ENCODE results near the gene TNFRSF25.
"Not testable (repeated sequence)": the region's sequence is repeated elsewhere in the genome, so short reads cannot be mapped to it uniquely, and the experiment has no call there.

TNFRSF25 gene

GRCh38 chr1:6436277-6436676 is 29.7 kb downstream of the TNFRSF25 start:
- not testable (repeated sequence) for H3K9ac ChIP-seq (ENCODE audit: low read depth, low read length); H3K27ac ChIP-seq (ENCODE audit: low read depth, low read length); H3K9me3 ChIP-seq (ENCODE audit: insufficient read depth, low read depth, low read length); H3K36me3 ChIP-seq (ENCODE audit: insufficient read depth, low read length); H3K4me3 ChIP-seq (ENCODE audit: low read length); H3K4me1 ChIP-seq (ENCODE audit: insufficient read depth, low read length)
- peaks cover 27% of the 10 kb centered on the region for H3K27me3 ChIP-seq (ENCODE audit: insufficient read depth, low read length)
- 100% methylated on average over 3 of the region's 3 CpGs for WGBS

- H3K4me1 ChIP-seq (ENCODE audit: insufficient read depth, low read length), result no peaks in the 10 kb centered on the region
Observed at GRCh38 chr1:6435547-6435946, 30.4 kb downstream of the TNFRSF25 start.

DNA sequence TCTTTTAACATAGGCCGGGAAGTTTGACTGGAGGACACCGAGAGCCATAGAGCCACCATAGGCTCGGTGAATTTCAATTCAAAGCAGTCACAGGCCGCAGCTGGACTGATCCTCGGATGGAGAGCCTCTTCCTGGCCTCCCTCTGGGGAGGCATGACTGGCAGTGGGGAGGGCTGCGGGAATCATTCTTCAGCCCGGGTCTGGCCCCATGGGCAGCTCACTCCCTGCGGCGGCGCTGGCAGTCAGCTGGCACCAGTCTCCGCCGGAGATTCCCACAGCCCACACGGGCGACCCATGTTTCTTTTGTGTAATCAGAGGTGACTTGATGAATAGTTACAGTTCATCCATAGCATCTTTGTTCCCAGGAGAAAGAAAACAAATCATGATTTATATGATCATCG is 30.8 kb downstream of the TNFRSF25 start:
- no peak overlapping the region for H3K27ac ChIP-seq (ENCODE audit: low read depth, low read length)
- 95% methylated on average over 15 of the region's 15 CpGs for WGBS
- peaks cover 19% of the 10 kb centered on the region for H3K27me3 ChIP-seq (ENCODE audit: insufficient read depth, low read length)
- H3K4me1 ChIP-seq (ENCODE audit: insufficient read depth, low read length), result no peaks in the 10 kb centered on the region; the same call in 1 of the 2 replicates
- no peak overlapping the region for H3K9ac ChIP-seq (ENCODE audit: low read depth, low read length)
- H3K36me3 ChIP-seq (ENCODE audit: insufficient read depth, low read length), result no peaks in the 10 kb centered on the region
- H3K4me3 ChIP-seq (ENCODE audit: low read length), result no peak overlapping the region
- H3K9me3 ChIP-seq (ENCODE audit: insufficient read depth, low read depth, low read length), result no peaks in the 10 kb centered on the region

More at GRCh38 chr1:6435547-6435946, 30.4 kb downstream of the TNFRSF25 start:
- Histone ChIP-seq H3K36me3 (ENCODE audit: insufficient read depth, low read length) (no peaks in the 10 kb centered on the region), H3K9ac (ENCODE audit: low read depth, low read length) (no peak overlapping the region), H3K27ac (ENCODE audit: low read depth, low read length) (no peak overlapping the region), H3K9me3 (ENCODE audit: insufficient read depth, low read depth, low read length) (no peaks in the 10 kb centered on the region), H3K4me3 (ENCODE audit: low read length) (no peak overlapping the region), H3K27me3 (ENCODE audit: insufficient read depth, low read length) (peaks cover 20% of the 10 kb centered on the region)
- WGBS, result 84% methylated on average over 2 of the region's 3 CpGs

DNA sequence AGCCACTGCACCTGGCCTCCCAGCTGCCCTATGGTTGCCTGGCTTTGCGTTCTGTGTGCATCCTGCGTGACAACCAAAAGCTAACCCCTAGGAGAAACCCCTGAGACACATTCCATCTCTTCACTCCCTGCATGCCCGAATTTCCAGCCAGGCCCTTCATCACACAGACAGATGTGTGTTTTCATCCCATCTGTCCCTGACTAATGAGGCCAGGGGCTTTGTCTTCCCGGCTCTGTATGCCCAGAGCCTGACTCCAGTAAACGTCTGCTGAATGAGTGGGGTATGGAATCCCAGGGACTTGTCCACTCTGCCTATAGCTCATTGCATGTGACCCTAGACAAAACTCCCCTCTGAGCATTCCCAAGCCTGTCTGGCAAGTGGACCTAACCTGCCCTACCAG is 31.8 kb downstream of the TNFRSF25 start:
- WGBS, result 93% methylated on average over 5 of the region's 5 CpGs
- H3K4me3 ChIP-seq (ENCODE audit: low read length), result no peak overlapping the region
- no peak overlapping the region for H3K27ac ChIP-seq (ENCODE audit: low read depth, low read length)
- H3K27me3 ChIP-seq (ENCODE audit: insufficient read depth, low read length), result peaks cover 10% of the 10 kb centered on the region
- no peak overlapping the region for H3K9ac ChIP-seq (ENCODE audit: low read depth, low read length)
- H3K36me3 ChIP-seq (ENCODE audit: insufficient read depth, low read length), result no peaks in the 10 kb centered on the region
- no peaks in the 10 kb centered on the region; the same call in 1 of the 2 replicates for H3K4me1 ChIP-seq (ENCODE audit: insufficient read depth, low read length)
- H3K9me3 ChIP-seq (ENCODE audit: insufficient read depth, low read depth, low read length), result no peaks in the 10 kb centered on the region

DNA sequence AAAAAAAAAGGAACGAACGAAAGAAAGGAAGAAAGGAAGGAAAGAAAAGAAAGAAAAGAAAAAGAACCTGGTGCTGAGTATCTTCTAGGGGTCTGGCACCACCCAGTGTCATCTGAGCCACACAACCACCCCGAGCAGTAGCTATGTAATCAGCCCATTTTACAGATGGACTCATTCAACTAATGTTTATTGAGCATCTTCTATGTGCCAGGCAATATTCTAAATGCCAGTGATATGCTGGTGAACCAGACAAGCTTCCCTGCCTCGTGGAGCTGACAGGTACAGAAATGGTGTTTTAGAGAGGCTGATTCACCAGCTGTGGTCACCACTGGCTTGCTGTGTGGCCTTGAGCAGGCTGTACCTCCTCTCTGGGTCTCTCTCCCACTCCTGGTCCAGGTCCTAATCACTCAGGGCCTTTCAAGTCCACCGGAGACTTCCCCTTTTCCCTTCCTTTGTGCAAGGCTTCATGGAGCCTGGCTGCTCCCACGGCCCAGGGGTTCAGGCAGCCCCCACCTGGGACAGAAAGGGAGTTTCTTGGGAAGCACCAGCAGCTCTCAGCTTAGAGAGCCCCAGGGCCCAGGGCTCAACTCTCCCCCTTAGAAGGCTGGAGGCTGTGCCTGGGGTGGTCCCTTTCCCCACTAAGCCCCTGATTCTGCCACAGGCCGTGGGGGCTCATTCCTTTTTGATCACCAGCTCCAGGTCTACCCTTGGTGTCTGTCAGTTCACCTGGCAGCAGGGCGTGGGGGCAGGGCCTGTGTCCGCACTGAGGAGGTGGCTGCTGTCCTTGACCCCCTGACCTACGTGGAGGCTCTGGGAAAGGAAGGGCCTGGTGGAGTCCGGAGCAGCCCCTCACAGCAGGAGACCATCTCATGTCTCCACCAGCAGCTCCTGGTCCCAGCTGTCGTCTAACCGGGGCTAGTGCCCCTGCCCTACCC is 34.1 kb downstream of the TNFRSF25 start:
- H3K4me1 ChIP-seq (ENCODE audit: insufficient read depth, low read length); H3K4me3 ChIP-seq (ENCODE audit: low read length); H3K9me3 ChIP-seq (ENCODE audit: insufficient read depth, low read depth, low read length); H3K9ac ChIP-seq (ENCODE audit: low read depth, low read length); H3K36me3 ChIP-seq (ENCODE audit: insufficient read depth, low read length); H3K27ac ChIP-seq (ENCODE audit: low read depth, low read length): not testable (repeated sequence)
- WGBS, result 70% methylated on average over 11 of the region's 13 CpGs
- peaks cover 13% of the 10 kb centered on the region for H3K27me3 ChIP-seq (ENCODE audit: insufficient read depth, low read length)

DNA sequence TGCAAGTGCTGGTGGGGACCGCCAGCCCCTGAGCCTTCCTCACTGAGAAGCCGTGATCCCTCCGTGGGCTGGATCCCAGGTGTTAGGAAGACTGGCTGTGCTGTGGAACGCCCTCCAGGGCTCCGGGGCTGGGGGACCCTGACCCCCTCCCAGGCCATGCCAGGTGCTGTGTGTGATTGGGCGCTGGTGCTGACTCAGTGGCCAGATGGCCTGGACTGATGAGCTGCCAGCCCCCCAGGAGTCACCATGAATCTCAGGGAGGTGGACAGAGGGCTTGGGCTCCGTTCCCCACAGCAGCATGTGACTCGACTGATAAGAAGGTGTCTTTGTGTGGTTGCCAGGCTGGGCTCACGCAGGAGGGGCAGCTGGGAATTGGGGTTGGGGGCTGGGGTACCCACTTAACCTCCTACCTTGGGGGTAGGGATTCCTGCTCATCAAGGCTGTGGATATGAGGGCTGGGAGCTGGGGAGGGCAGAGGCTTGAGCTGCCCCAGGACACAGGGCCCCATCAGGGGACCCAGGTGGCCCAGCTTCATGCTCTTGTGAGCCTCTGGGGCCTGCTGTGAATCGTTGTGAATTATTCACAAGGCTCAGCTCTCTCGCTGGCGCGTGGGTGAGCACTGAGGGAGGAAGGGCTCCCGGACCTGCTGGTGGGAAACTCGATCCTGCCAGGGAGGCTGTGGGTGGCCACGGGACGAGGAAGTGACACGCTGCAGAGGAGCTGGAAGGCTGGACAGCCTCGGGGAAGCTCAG is 36.1 kb downstream of the TNFRSF25 start:
- not testable (repeated sequence) for H3K4me1 ChIP-seq (ENCODE audit: insufficient read depth, low read length); H3K36me3 ChIP-seq (ENCODE audit: insufficient read depth, low read length); H3K9me3 ChIP-seq (ENCODE audit: insufficient read depth, low read depth, low read length); H3K27ac ChIP-seq (ENCODE audit: low read depth, low read length); H3K4me3 ChIP-seq (ENCODE audit: low read length)
- 67% methylated on average over 19 of the region's 19 CpGs for WGBS
- H3K27me3 ChIP-seq (ENCODE audit: insufficient read depth, low read length), result peaks cover 34% of the 10 kb centered on the region
- H3K9ac ChIP-seq (ENCODE audit: low read depth, low read length), result 0 out of 2 replicates have a peak overlapping the region, but pooled peaks have one; percentile 2

DNA sequence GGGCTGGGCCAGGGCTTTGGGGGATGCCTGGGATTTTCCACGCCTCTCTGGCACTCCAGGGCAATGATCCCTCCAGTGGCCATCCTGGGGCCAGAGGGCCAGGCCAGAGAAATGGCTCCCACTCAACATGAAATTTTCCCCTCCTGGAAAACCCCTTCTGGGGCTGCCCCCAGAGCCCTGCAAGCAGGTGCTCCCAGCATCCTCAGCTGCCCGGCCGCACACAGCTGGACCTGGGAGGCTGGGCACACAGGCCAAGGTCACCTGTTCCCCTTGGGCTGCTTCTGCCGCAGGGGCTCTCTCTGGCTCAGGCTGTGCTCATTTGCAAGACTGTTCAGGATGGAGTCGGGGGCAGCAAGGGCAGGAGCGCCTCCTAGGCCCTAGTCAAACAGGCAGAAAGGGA is 37.5 kb downstream of the TNFRSF25 start:
- not testable (repeated sequence) for H3K27ac ChIP-seq (ENCODE audit: low read depth, low read length); H3K9ac ChIP-seq (ENCODE audit: low read depth, low read length); H3K4me1 ChIP-seq (ENCODE audit: insufficient read depth, low read length); H3K9me3 ChIP-seq (ENCODE audit: insufficient read depth, low read depth, low read length); H3K4me3 ChIP-seq (ENCODE audit: low read length); H3K36me3 ChIP-seq (ENCODE audit: insufficient read depth, low read length)
- WGBS, result 75% methylated on average over 6 of the region's 6 CpGs
- peaks cover 48% of the 10 kb centered on the region for H3K27me3 ChIP-seq (ENCODE audit: insufficient read depth, low read length)

- WGBS, result 91% methylated on average over 26 of the region's 26 CpGs
- H3K27ac ChIP-seq (ENCODE audit: low read depth, low read length), result no peak overlapping the region
- H3K36me3 ChIP-seq (ENCODE audit: insufficient read depth, low read length), result no peaks in the 10 kb centered on the region
- no peak overlapping the region for H3K9ac ChIP-seq (ENCODE audit: low read depth, low read length)
- no peak overlapping the region for H3K4me3 ChIP-seq (ENCODE audit: low read length)
- H3K9me3 ChIP-seq (ENCODE audit: insufficient read depth, low read depth, low read length), result no peaks in the 10 kb centered on the region
- H3K4me1 ChIP-seq (ENCODE audit: insufficient read depth, low read length), result no peaks in the 10 kb centered on the region; the same call in 1 of the 2 replicates
- peaks cover 55% of the 10 kb centered on the region for H3K27me3 ChIP-seq (ENCODE audit: insufficient read depth, low read length)
Observed at GRCh38 chr1:6427441-6428390, 38.3 kb downstream of the TNFRSF25 start.

GRCh38 chr1:6426972-6427350 is 39.0 kb downstream of the TNFRSF25 start:
- 93% methylated on average over 10 of the region's 10 CpGs for WGBS
- peaks cover 60% of the 10 kb centered on the region for H3K27me3 ChIP-seq (ENCODE audit: insufficient read depth, low read length)
- H3K4me1 ChIP-seq (ENCODE audit: insufficient read depth, low read length), result no peaks in the 10 kb centered on the region; the same call in 1 of the 2 replicates
- H3K27ac ChIP-seq (ENCODE audit: low read depth, low read length), result no peak overlapping the region
- no peaks in the 10 kb centered on the region for H3K9me3 ChIP-seq (ENCODE audit: insufficient read depth, low read depth, low read length)
- H3K9ac ChIP-seq (ENCODE audit: low read depth, low read length), result no peak overlapping the region
- no peaks in the 10 kb centered on the region for H3K36me3 ChIP-seq (ENCODE audit: insufficient read depth, low read length)
- no peak overlapping the region for H3K4me3 ChIP-seq (ENCODE audit: low read length)

- Histone ChIP-seq H3K9ac (ENCODE audit: low read depth, low read length) (no peak overlapping the region), H3K4me3 (ENCODE audit: low read length) (no peak overlapping the region), H3K27ac (ENCODE audit: low read depth, low read length) (no peak overlapping the region), H3K4me1 (ENCODE audit: insufficient read depth, low read length) (no peaks in the 10 kb centered on the region; the same call in 1 of the 2 replicates), H3K9me3 (ENCODE audit: insufficient read depth, low read depth, low read length) (no peaks in the 10 kb centered on the region), H3K36me3 (ENCODE audit: insufficient read depth, low read length) (no peaks in the 10 kb centered on the region), H3K27me3 (ENCODE audit: insufficient read depth, low read length) (peaks cover 65% of the 10 kb centered on the region)
- WGBS, result 90% methylated on average over 9 of the region's 9 CpGs
Observed at GRCh38 chr1:6426277-6426971, 39.5 kb downstream of the TNFRSF25 start.

All from HUES64 (cell line).